Ureter (tissue), 1 donor: ENCODE data around the gene COMP. TPM values are rescaled to one million over a fixed set of nuclear protein-coding genes. Genes with fewer than 3 reads are reported as not detected.
"Not testable (repeated sequence)": the region's sequence is repeated elsewhere in the genome, so short reads cannot be mapped to it uniquely, and the experiment has no call there.

Experiments used
- DNase-seq: peaks from one replicate; pipeline ENCODE4 v3.0.0-alpha.2; 2020; ENCODE audit warnings: low spot score
- total RNA-seq: library from RNA; stranded (reverse); gene quantifications from one replicate; pipeline ENCODE4 v1.2.4, GENCODE V29; 2023
- donor health status: DM: yes; HTN: yes; CAD: no.

Gene COMP
- total RNA-seq = 1.8 TPM

GRCh38 chr19:18790566-18791314, at the start of gene COMP:
TSS of gene COMP (minus strand) at chr19:18791305. CDS start at chr19:18791269, 36 bp downstream.
- DNase-seq = no peak

DNA sequence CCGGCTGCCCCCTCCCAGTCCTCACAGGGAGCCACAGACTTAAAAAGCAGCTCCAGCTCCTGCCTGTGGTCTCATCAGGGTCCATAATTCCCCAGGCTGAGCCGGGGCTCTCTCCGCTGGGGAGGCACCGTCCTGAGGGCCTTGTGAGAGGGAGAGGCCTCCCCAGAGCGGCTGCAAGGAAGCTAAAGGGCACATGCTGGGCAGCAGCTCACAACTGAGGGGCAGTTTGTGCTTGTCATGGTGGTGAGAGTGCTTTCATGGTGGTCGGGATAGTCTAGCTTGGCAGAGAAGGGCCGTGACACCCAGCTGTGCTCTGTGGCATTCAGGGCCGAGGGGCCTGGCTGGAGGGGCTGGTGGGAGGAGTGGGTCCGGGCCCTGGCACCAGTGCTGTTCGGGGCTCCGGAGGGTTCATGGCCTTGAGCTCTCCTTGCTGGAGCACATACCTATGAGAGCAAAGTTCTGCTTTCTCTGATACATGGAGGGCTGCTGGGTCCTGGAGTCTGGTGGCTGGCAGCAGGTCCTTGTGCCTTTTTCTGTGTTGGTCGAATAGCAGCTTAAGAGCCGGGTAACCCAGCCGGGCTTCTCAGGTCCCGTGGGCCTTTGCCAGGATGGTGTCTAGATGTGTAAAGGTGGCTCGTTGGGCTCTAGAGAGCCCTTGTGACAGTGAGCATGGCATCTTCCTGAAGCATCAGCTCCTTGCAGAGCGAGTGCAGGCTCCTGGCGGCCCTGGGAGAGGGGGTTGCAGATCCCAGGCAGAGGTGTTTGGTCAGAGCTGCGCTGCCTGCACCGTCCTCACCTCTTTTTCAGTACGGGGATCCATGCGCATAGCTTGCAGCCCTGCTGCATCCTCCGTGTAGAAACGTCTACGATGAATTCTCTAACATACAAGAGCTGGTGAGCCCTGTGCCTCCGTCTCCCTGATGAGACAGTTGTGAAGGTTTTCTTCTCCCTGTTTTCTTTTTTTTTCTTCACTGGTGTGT, 49.5 kb upstream of the COMP start:
- DNase-seq = no peak

- no peak for DNase-seq
Measured at GRCh38 chr19:18839465-18840287, 48.6 kb upstream of the COMP start.

GRCh38 chr19:18834644-18834984, 43.5 kb upstream of the COMP start:
- DNase-seq = no peak

- no peak for DNase-seq
Measured at GRCh38 chr19:18833849-18834643, 42.9 kb upstream of the COMP start.

- no peak for DNase-seq
Measured at GRCh38 chr19:18833141-18833476, 42.0 kb upstream of the COMP start.

DNA sequence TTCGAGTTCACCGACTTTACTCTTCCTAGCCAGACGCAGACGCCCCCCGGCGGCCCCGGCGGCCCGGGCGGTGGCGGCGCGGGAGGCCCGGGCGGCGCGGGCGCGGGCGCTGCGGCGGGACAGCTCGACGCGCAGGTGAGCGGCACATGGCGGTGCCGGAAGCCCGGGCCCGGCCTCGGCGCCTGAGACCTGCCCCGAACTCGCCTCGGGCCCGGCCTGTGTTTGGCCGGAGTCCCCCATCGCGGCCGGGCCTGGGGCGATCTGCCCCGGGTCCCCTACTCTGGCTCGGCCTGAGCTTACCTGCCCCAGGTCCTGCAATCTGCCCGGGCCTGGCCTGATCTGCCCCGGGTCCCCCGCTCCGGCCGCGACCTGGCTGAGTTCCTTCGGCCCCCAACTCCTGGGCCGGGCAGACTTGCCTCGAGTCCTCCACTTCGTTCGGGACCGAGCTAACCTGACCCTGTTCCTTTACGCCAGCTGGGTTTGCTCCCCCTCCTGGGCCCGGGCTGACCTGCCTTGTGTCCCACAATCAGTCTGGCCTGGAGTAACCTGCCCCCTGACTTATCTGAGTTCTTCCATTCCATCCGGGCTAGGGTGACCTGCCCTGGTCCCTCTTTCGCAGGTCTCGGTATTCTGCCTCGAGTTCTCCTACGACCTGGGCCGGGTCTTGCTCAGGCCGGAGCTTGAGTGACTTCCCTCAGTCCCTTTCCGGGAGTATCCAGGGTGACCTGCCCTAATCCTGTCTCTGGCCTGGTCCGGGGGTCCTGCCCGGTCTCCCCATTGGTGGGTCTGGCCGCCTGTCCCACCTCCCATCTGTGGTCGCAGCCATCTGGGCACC, 41.4 kb upstream of the COMP start:
- no peak for DNase-seq

- DNase-seq = peak; percentile 95
Measured at GRCh38 chr19:18831524-18832305, 40.6 kb upstream of the COMP start, which contains the start of gene UPF1. TSS of gene UPF1 (plus strand) at chr19:18831959. CDS start at chr19:18832210, 251 bp downstream.

DNA sequence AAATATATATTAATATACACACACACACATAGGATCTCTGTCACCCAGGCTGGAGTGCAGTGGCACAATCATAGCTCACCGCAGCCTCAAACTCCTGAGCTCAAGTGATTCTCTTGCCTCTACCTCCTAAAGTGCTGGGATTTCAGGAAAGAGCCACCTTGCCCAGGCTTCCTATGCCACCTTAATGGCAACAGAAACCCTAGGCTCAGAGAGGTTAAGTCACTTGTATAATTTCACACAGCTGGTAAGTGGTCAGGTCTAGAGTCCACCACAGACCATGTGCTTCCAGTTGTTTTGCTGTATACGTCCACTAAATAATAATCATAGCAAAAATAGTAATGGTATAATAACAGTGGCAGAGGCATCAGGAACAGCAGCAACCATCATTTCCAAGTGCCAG, 39.4 kb upstream of the COMP start:
- DNase-seq = no peak

- no peak for DNase-seq
Measured at GRCh38 chr19:18828786-18829185, 37.7 kb upstream of the COMP start.

DNA sequence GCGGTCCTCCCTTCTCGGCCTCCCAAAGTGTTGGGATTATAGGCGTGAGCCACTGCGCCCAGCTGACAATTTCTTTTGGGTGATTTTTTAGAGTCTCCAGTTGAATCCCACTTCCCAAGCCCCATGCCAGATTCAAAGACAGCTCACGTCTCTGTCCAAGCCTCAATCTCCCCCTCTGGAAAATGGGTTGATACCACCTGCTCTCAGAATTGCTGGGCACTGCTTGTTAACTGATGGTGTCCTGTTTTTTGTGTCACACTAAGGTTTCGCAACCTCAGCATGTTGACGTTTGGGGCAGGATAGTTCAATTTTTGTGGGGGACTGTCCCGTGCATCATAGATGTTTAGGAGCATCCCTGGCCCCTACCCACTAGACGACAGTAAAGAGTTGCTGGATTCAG, 26.5 kb upstream of the COMP start:
- no peak for DNase-seq

GRCh38 chr19:18816645-18817044, 25.5 kb upstream of the COMP start:
- DNase-seq = not testable (repeated sequence)

DNA sequence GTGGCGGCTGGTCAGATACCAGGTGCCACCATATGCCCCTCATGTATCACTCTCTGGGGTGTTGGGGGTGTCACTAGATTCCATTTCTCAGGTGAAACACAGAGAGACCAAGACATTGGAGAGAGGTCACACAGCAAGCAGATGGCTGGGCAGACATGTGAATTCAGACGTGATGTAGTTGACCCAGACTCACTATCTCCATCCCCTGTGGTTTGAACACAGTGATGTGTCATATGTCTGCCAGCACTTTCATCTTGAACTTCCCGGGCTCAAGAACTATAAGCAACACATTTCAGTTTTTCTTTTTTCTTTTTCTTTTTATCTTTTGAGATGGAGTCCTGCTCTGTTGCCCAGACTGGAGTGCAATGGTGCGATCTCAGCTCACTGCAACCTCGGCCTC, 24.6 kb upstream of the COMP start:
- no peak for DNase-seq

DNA sequence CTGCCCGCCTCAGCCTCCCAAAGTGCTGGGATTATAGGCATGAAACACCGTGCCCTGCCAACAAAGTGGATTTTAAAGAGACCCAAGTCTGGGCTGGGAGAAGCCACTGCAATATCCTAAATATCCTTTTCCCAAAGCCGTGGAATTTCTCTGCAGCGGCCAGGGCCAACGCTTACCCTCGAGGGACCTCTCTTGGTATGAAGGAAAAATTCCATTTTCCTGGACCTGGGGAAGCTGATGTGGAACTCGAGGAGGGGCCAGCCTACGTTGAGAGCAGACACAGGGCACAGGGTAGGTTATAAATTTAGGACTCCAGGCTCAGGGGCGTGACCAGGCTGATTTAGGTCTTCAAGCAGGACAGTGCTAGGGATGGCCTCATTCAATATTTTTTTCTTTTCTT, 23.0 kb upstream of the COMP start:
- no peak for DNase-seq

- DNase-seq = not testable (repeated sequence)
Measured at GRCh38 chr19:18811638-18812037, 20.5 kb upstream of the COMP start.

DNA sequence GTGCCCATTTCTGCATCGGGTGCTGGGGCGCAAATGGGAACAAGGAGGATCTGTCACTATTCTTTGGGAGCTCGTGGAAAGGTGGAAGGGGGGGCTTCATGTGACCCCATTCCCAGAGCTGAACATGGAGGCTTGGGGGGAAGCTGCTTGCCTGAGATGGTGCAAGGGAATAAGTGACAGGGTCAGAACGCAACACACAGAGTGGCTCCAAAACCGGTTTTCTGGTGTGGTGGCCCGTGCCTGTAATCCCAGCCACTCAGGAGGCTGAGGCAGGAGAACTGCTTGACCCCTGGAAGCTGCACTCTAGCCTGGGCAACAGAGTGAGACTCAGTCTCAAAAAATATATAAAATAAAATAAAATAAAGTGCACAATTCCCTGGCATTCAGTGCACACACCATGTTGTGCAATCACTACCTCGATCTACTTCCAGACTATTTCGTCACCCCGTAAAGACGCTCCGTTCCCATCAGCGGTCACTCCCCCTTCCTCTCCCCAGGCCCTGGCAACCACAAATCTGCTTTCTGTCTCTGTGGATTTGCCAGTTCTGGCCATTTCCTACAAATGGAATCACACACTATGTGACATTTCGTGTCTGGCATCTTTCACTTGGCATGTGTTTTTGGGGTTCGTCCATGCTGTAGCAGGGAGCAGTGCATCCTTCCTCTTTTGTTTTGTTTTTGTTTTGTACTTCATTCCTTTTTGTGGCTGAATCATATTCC, 18.2 kb upstream of the COMP start:
- peak; percentile 67 for DNase-seq

GRCh38 chr19:18807861-18808331, 16.8 kb upstream of the COMP start:
- DNase-seq = no peak

DNA sequence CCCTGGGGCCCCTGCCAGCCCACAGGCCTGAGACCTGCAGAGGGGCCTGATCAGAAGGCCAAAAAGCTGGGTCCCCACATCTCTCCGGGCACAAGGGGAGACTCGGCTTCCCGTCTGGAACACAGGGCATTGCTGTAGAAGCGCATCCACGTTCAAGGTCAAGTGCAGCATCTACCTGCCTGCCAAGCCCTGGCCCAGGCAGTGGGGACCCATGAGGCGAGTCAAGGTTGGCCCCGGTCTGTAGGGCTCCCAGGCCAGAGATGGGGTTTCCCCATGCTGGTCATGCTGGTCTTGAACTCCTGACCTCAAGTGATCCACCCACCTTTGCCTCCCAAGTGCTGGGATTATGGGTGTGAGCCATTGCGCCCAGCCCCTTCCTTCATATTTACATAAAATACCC, 13.5 kb upstream of the COMP start:
- no peak for DNase-seq

- no peak for DNase-seq
Measured at GRCh38 chr19:18804139-18804601, 13.1 kb upstream of the COMP start.
